Measurements from ENCODE around the gene CCT6A. TPM values are rescaled to one million over a fixed set of nuclear protein-coding genes. Genes with fewer than 3 reads are reported as not detected.
"Not testable (repeated sequence)": the region's sequence is repeated elsewhere in the genome, so short reads cannot be mapped to it uniquely, and the experiment has no call there.

The CCT6A gene
- total and polyA plus RNA-seq, 9 of the 15 experiments (the other 6 are each of a cell fraction or from before 2014, with no cell fraction given), result 244 to 708 (median 387) TPM

GRCh38 chr7:56009695-56010094, 41.9 kb upstream of the CCT6A start:
- no peaks in the 10 kb centered on the region for H3K9me3 ChIP-seq (replicated peaks; ENCODE audit: control insufficient read depth, insufficient read depth, low read depth, low read length)
- H2AFZ ChIP-seq (ENCODE audit: low read depth, low read length), result no peak overlapping the region
- no peak for DNase-seq (ENCODE audit: extremely low read depth in 1 of 4, low spot score in 3 of 4)
- H3K36me3 ChIP-seq (ENCODE audit: control insufficient read depth, insufficient read depth, low read length), result peaks cover 12% of the 10 kb centered on the region; the same call in 1 of the 3 replicates
- CTCF ChIA-PET (ENCODE audit: low intra/inter-chr PET ratio), result no interaction called here
- TF ChIP-seq CHCHD3 (CRISPR knock-in tag; IDR thresholded peaks at IDR 0.05), result no peak
- TF ChIP-seq IFI16 (CRISPR knock-in tag; IDR thresholded peaks at IDR 0.05), result no peak
- no peak for TF ChIP-seq RNF2 (IDR thresholded peaks at IDR 0.05)
- no peak for TF ChIP-seq ZNF253 (CRISPR knock-in tag; conservative IDR thresholded peaks at IDR 0.05)
- TF ChIP-seq SNRNP70 (optimal IDR thresholded peaks at IDR 0.05; ENCODE audit: low read depth, low read length), result no peak
- no peak for TF ChIP-seq PTRF (tag; IDR thresholded peaks at IDR 0.05)
- TF ChIP-seq SRSF7 (optimal IDR thresholded peaks at IDR 0.05; ENCODE audit: low read depth, low read length), result no peak
- no peak for TF ChIP-seq NCOA4 (IDR thresholded peaks at IDR 0.05; ENCODE audit: partially characterized antibody)
- no peak for TF ChIP-seq ETV5 (CRISPR knock-in tag; IDR thresholded peaks at IDR 0.05; ENCODE audit: low read depth)
- no peak for TF ChIP-seq NR2F6 (CRISPR knock-in tag; IDR thresholded peaks at IDR 0.05)
- H3K79me2 ChIP-seq (ENCODE audit: control insufficient read depth, insufficient read depth, low read length), result no peaks in the 10 kb centered on the region
- no peak overlapping the region for H3K9ac ChIP-seq (ENCODE audit: insufficient read depth in 1 of 2, low read depth in 2 of 2, low read length in 2 of 2)
- 77% methylated on average over 7 of the region's 7 CpGs for WGBS (ENCODE audit: insufficient coverage, low coverage, missing lambda C conversion rate)
- H3K27ac ChIP-seq (ENCODE audit: extremely low read depth, low read depth, low read length), result no peak overlapping the region
- no TSS peak for BruUV-seq (replicated peaks)
- H3K4me1 ChIP-seq (replicated peaks in 1 of 2; ENCODE audit: control insufficient read depth in 2 of 2, insufficient read depth in 2 of 2, low read length in 2 of 2), result no peaks in the 10 kb centered on the region; a peak in 1 of 5 replicates
- FAIRE-seq, result no peak
- no peaks in the 10 kb centered on the region for H3K9me1 ChIP-seq (ENCODE audit: control insufficient read depth, insufficient read depth, low read length)
- in situ Hi-C loops (cut with MboI), result no loop called here
- intact Hi-C loops (cut with micrococcal nuclease), result no loop called here
- ATAC-seq, result no peak
- H4K20me1 ChIP-seq (replicated peaks; ENCODE audit: control insufficient read depth, insufficient read depth, low read length), result no peaks in the 10 kb centered on the region
- no peak overlapping the region for H3K4me2 ChIP-seq (ENCODE audit: insufficient read depth, low read length)
- H3K27me3 ChIP-seq (ENCODE audit: control insufficient read depth in 2 of 2, insufficient read depth in 2 of 2, low read length in 2 of 2), result no peaks in the 10 kb centered on the region
- POLR2A ChIA-PET, result interaction anchor here (0.9 kb wide), 1 partner anchor 9 kb away, joined by 4 read pairs; no protein-coding TSS in a partner anchor
- no peak overlapping the region for H3K4me3 ChIP-seq

GRCh38 chr7:56017015-56017414, 34.5 kb upstream of the CCT6A start:
- ATAC-seq; H3K4me3 ChIP-seq; FAIRE-seq; H3K4me2 ChIP-seq (ENCODE audit: insufficient read depth, low read length); H3K79me2 ChIP-seq (ENCODE audit: control insufficient read depth, insufficient read depth, low read length); H3K9ac ChIP-seq (ENCODE audit: insufficient read depth in 1 of 2, low read depth in 2 of 2, low read length in 2 of 2); H4K20me1 ChIP-seq (replicated peaks; ENCODE audit: control insufficient read depth, insufficient read depth, low read length); intact Hi-C loops (cut with micrococcal nuclease); DNase-seq (ENCODE audit: extremely low read depth in 1 of 4, low spot score in 3 of 4); H3K27me3 ChIP-seq (ENCODE audit: control insufficient read depth in 2 of 2, insufficient read depth in 2 of 2, low read length in 2 of 2); in situ Hi-C loops (cut with MboI); H3K4me1 ChIP-seq (replicated peaks in 1 of 2; ENCODE audit: control insufficient read depth in 2 of 2, insufficient read depth in 2 of 2, low read length in 2 of 2); H3K9me3 ChIP-seq (replicated peaks; ENCODE audit: control insufficient read depth, insufficient read depth, low read depth, low read length); H3K9me1 ChIP-seq (ENCODE audit: control insufficient read depth, insufficient read depth, low read length); BruUV-seq (replicated peaks); H3K27ac ChIP-seq (ENCODE audit: extremely low read depth, low read depth, low read length); CTCF ChIA-PET (ENCODE audit: low intra/inter-chr PET ratio); H2AFZ ChIP-seq (ENCODE audit: low read depth, low read length): not testable (repeated sequence)
- WGBS (ENCODE audit: insufficient coverage, low coverage, missing lambda C conversion rate), result 93% methylated on average over 1 of the region's 3 CpGs
- POLR2A ChIA-PET, result interaction anchor here (0.6 to 1.7 kb wide), 3 partner anchors 9 to 96 kb away, joined by 3 to 4 read pairs (median 3); no protein-coding TSS in a partner anchor
- peaks cover 25% of the 10 kb centered on the region; the same call in 2 of the 3 replicates for H3K36me3 ChIP-seq (ENCODE audit: control insufficient read depth, insufficient read depth, low read length)
